OCI-LY3 (cell line): ENCODE results near the gene DYNLT3.

Source experiments
- H2AFZ ChIP-seq: fragments of 200-600, 300-600 bp; shearing (Covaris generic); 2 replicates; pipeline ENCODE4 v1.6.0; 2014; ENCODE audit warnings: antibody characterized with exemption, low read depth, low read length
- H3K27ac ChIP-seq: fragments of 200-600, 300-600 bp; sonication (generic); 2 replicates; pipeline ENCODE4 v1.5.1; 2014; ENCODE audit warnings: mild to moderate bottlenecking, low read length, moderate library complexity, mixed read lengths
- H3K27me3 ChIP-seq: fragments of 200-600, 300-600 bp; sonication (generic); 2 replicates; pipeline ENCODE4 v1.6.1; 2014; ENCODE audit warnings: low read depth, low read length, mixed read lengths
- H3K36me3 ChIP-seq: fragments of 200-600, 300-600 bp; sonication (generic); replicated peaks from 2 replicates; pipeline ENCODE3; 2014; ENCODE audit warnings: low read depth, low read length, mixed read lengths
- H3K4me1 ChIP-seq: fragments of 300-600, 200-600 bp; sonication (generic); 2 replicates; pipeline ENCODE4 v1.6.1; 2014; ENCODE audit warnings: low read length, mixed read lengths
- H3K4me2 ChIP-seq: fragments of 200-600, 300-600 bp; sonication (generic); 2 replicates; pipeline ENCODE4 v1.6.1; 2014; ENCODE audit warnings: low read length, mixed read lengths
- H3K4me3 ChIP-seq: fragments of 300-600, 200-600 bp; sonication (generic); 2 replicates; pipeline ENCODE4 v1.5.1; 2014; ENCODE audit warnings: antibody characterized with exemption, mild to moderate bottlenecking, low read length, moderate library complexity
- H3K79me2 ChIP-seq: fragments of 300-600, 200-600 bp; shearing (Covaris generic); 2 replicates; pipeline ENCODE4 v1.6.1; 2014; ENCODE audit warnings: mild to moderate bottlenecking, low read length, mixed read lengths
- H3K9ac ChIP-seq: fragments of 300-600, 200-600 bp; shearing (Covaris generic); 2 replicates; pipeline ENCODE4 v1.6.0; 2014; ENCODE audit warnings: mild to moderate bottlenecking, low read length, moderate library complexity
- H3K9me3 ChIP-seq: fragments of 200-600, 300-600 bp; shearing (Covaris generic); 2 replicates; pipeline ENCODE4 v1.6.1; 2014; ENCODE audit warnings: low read length, mixed read lengths; ENCODE audit not compliant: insufficient read depth
- H4K20me1 ChIP-seq: fragments of 200-600, 300-600 bp; sonication (generic); 2 replicates; pipeline ENCODE4 v1.6.1; 2016; ENCODE audit warnings: low read length, mixed read lengths; ENCODE audit not compliant: insufficient read depth
- EZH2phosphoT487 ChIP-seq: fragments of 200-600 bp; shearing (Covaris generic); IDR thresholded peaks from 2 replicates; pipeline ENCODE4 v1.6.1; 2018; ENCODE audit warnings: antibody characterized with exemption, mixed run types, low read depth
- TF ChIP-seq, protein P1 (sequence below): fragments of 200-600, 300-600 bp; sonication (generic); IDR thresholded peaks from 2 replicates; pipeline ENCODE4 v1.5.1; 2014; ENCODE audit warnings: antibody characterized with exemption, low read length, low read depth

The DYNLT3 gene

DNA sequence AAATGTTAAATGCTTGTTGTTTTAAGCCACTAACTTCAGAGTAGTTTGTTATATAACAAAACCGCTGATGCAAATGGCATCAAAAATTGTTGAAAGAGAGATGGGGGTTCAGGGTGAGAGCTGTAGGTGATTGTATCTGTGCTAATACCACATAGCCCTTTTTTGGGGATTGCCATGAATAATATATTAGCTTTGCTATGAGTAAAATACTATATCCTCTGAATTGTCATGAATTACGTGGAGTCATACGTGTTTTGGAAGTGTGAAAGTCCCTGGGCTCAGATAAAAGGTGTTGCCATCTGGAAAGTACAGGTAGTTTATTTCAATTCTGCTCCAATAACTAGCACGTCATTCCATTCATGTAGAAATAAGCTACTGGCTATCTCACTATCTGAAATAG lies 30.6 kb downstream of the DYNLT3 start:
- Histone ChIP-seq H3K4me1 (peaks cover 91% of the 10 kb centered on the region), H3K27me3 (no peaks in the 10 kb centered on the region), H3K9ac (peak overlapping the region; percentile 63), H3K4me2 (peak overlapping the region; percentile 70), H3K4me3 (peak overlapping the region; percentile 40), H3K9me3 (no peaks in the 10 kb centered on the region), H3K27ac (peak overlapping the region; percentile 98), H3K36me3 (peaks cover 3% of the 10 kb centered on the region), H3K79me2 (no peaks in the 10 kb centered on the region), H4K20me1 (no peaks in the 10 kb centered on the region), H2AFZ (no peak overlapping the region)
- TF ChIP-seq EZH2phosphoT487 = no peak
- TF ChIP-seq, protein P1, sequence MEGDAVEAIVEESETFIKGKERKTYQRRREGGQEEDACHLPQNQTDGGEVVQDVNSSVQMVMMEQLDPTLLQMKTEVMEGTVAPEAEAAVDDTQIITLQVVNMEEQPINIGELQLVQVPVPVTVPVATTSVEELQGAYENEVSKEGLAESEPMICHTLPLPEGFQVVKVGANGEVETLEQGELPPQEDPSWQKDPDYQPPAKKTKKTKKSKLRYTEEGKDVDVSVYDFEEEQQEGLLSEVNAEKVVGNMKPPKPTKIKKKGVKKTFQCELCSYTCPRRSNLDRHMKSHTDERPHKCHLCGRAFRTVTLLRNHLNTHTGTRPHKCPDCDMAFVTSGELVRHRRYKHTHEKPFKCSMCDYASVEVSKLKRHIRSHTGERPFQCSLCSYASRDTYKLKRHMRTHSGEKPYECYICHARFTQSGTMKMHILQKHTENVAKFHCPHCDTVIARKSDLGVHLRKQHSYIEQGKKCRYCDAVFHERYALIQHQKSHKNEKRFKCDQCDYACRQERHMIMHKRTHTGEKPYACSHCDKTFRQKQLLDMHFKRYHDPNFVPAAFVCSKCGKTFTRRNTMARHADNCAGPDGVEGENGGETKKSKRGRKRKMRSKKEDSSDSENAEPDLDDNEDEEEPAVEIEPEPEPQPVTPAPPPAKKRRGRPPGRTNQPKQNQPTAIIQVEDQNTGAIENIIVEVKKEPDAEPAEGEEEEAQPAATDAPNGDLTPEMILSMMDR = no peak

DNA sequence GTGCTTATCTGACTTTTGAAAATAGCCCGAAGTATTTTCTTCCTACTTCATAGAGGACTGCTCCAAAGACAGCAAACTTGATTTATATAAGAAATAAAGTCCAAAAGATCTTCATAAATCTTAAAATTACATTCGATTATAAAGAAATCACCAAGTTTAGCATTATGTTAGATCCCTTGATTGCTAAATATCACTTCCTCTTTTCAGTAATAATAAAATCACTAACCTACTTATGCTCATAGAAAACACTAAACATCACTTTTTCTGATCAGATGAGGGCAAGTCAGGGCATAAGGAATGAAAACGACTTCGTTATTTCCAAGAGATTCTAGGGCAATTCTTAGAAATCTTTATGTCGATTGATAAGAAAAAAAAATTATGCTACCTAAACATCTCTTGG lies 32.0 kb downstream of the DYNLT3 start:
- Histone ChIP-seq H3K9me3 (no peaks in the 10 kb centered on the region), H2AFZ (no peak overlapping the region), H3K79me2 (peaks cover 6% of the 10 kb centered on the region; the same call in 1 of the 2 replicates), H4K20me1 (no peaks in the 10 kb centered on the region), H3K4me3 (no peak overlapping the region), H3K9ac (peak overlapping the region; percentile 63), H3K4me1 (peaks cover 96% of the 10 kb centered on the region), H3K27me3 (no peaks in the 10 kb centered on the region), H3K36me3 (peaks cover 17% of the 10 kb centered on the region), H3K4me2 (peak overlapping the region; percentile 70), H3K27ac (peak overlapping the region; percentile 98)
- TF ChIP-seq, protein P1 = no peak
- no peak for TF ChIP-seq EZH2phosphoT487

DNA sequence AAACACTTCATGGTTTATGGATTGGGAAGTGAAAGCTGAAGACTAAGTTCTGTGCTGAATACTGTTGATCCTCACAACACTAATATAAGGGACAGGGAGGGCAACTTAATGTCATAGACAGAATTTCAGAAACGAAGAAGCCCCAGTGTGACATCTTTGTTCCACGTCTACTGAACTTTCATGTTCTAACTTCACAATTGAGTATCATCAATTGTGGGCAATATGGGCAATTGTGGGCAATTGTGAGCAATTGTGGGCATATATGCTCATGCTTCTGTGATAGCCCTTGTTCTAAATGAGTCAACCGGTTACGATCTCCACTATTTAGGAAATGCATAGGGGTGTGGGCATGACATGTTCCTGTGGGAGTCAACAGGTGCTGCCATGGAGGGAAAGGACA lies 33.8 kb downstream of the DYNLT3 start:
- Histone ChIP-seq H3K4me1 (peaks cover 97% of the 10 kb centered on the region), H3K79me2 (peaks cover 15% of the 10 kb centered on the region), H3K36me3 (peaks cover 25% of the 10 kb centered on the region), H3K4me3 (no peak overlapping the region), H3K9me3 (no peaks in the 10 kb centered on the region), H3K27me3 (no peaks in the 10 kb centered on the region), H3K27ac (peak overlapping the region; percentile 98), H3K4me2 (peak overlapping the region; percentile 51), H2AFZ (no peak overlapping the region), H3K9ac (peak overlapping the region; percentile 33; the same call in 1 of the 2 replicates), H4K20me1 (no peaks in the 10 kb centered on the region)
- TF ChIP-seq, protein P1 = no peak
- no peak for TF ChIP-seq EZH2phosphoT487

DNA sequence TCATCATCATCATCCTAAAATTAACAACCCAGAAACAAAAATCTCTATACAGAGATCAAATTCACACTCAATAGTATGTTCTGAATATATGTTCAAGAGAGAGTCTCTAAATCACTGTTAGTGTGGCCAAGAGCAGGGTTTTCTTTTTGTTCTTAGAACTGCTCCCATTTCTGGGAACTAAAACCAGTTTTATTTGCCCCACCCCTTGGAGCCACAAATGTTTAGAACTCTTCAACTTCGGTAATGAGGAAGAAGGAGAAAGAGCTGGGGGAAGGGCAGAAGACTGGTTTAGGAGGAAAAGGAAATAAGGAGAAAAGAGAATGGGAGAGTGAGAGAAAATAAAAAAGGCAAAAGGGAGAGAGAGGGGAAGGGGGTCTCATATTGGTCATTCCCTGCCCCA lies 35.3 kb downstream of the DYNLT3 start:
- no peaks in the 10 kb centered on the region for H3K9me3 ChIP-seq
- H3K4me1 ChIP-seq = peaks cover 95% of the 10 kb centered on the region
- peak overlapping the region; percentile 51; the same call in 1 of the 2 replicates for H3K4me2 ChIP-seq
- H3K9ac ChIP-seq = peak overlapping the region; percentile 12; the same call in 1 of the 2 replicates
- no peak overlapping the region for H2AFZ ChIP-seq
- H3K36me3 ChIP-seq = peaks cover 35% of the 10 kb centered on the region
- H3K79me2 ChIP-seq = peaks cover 23% of the 10 kb centered on the region
- no peaks in the 10 kb centered on the region for H3K27me3 ChIP-seq
- peak overlapping the region; percentile 98 for H3K27ac ChIP-seq
- peaks cover 2% of the 10 kb centered on the region; the same call in 1 of the 2 replicates for H4K20me1 ChIP-seq
- TF ChIP-seq, protein P1 = no peak
- TF ChIP-seq EZH2phosphoT487 = no peak
- H3K4me3 ChIP-seq = no peak overlapping the region
